Neural cell (in vitro differentiated cells): ENCODE data around the gene MAP3K20. TPM values are rescaled to one million over a fixed set of nuclear protein-coding genes. Genes with fewer than 3 reads are reported as not detected.
"Not testable (repeated sequence)": the region's sequence is repeated elsewhere in the genome, so short reads cannot be mapped to it uniquely, and the experiment has no call there.

ENCODE experiments used
- H2AFZ ChIP-seq: fragments of 200-600, 300-800 bp; sonication (generic), shearing (Covaris generic); 2 replicates; pipeline ENCODE4 v1.6.0; 2014; ENCODE audit warnings: low read depth, mild to moderate bottlenecking, antibody characterized with exemption, low read length, moderate library complexity
- H3F3A ChIP-seq: fragments of 200-600 bp; shearing (Covaris generic); 2 replicates; pipeline ENCODE4 v1.6.1; 2016; ENCODE audit warnings: mild to moderate bottlenecking, moderate library complexity, mixed read lengths, antibody characterized with exemption, low read length; ENCODE audit not compliant: insufficient read depth, poor library complexity, severe bottlenecking
- H3K27ac ChIP-seq: fragments of 200-600, 300-800 bp; sonication (generic), shearing (Covaris generic); 2 replicates; pipeline ENCODE4 v1.5.1; 2014; ENCODE audit warnings: mild to moderate bottlenecking, low read length, moderate library complexity
- H3K27me3 ChIP-seq: fragments of 300-800, 200-600 bp; sonication (generic), shearing (Covaris generic); 2 replicates; pipeline ENCODE4 v1.6.0; 2014; ENCODE audit warnings: mild to moderate bottlenecking, low read depth, low read length, moderate library complexity; ENCODE audit not compliant: insufficient read depth
- H3K36me3 ChIP-seq: fragments of 300-800, 200-600 bp; sonication (generic), shearing (Covaris generic); 2 replicates; pipeline ENCODE4 v1.5.1; 2014; ENCODE audit warnings: mild to moderate bottlenecking, antibody characterized with exemption, low read length, moderate library complexity; ENCODE audit not compliant: insufficient read depth
- H3K4me2 ChIP-seq: fragments of 300-800, 200-600 bp; sonication (generic), shearing (Covaris generic); 2 replicates; pipeline ENCODE4 v1.6.0; 2014; ENCODE audit warnings: mild to moderate bottlenecking, low read length
- H3K4me3 ChIP-seq: fragments of 300-800, 200-600 bp; sonication (generic), shearing (Covaris generic); 2 replicates; pipeline ENCODE4 v1.5.1; 2014; ENCODE audit warnings: mild to moderate bottlenecking, low read length, moderate library complexity
- H3K79me2 ChIP-seq: fragments of 200-600 bp; shearing (Covaris generic); replicated peaks from 2 replicates; pipeline ENCODE4 v1.6.0; 2014; ENCODE audit warnings: mild to moderate bottlenecking, low read length, moderate library complexity; ENCODE audit not compliant: insufficient read depth
- H3K9ac ChIP-seq: fragments of 300-800, 200-600 bp; sonication (generic), shearing (Covaris generic); 2 replicates; pipeline ENCODE4 v1.6.1; 2016; ENCODE audit warnings: mild to moderate bottlenecking, low read length, mixed read lengths
- H3K9me2 ChIP-seq: fragments of 200-600 bp; shearing (Covaris generic); 2 replicates; pipeline ENCODE4 v1.6.1; 2016; ENCODE audit warnings: mild to moderate bottlenecking, low read length, mixed read lengths; ENCODE audit not compliant: insufficient read depth
- H3K9me3 ChIP-seq: fragments of 200-600, 300-800 bp; sonication (generic), shearing (Covaris generic); 2 replicates; pipeline ENCODE4 v1.6.1; 2016; ENCODE audit warnings: mild to moderate bottlenecking, mixed run types, low read length, moderate library complexity, mixed read lengths
- H4K20me1 ChIP-seq: fragments of 200-600 bp; shearing (Covaris generic); 2 replicates; pipeline ENCODE4 v1.6.1; 2016; ENCODE audit warnings: mild to moderate bottlenecking, mixed run types; ENCODE audit not compliant: insufficient read depth
- CTCF ChIP-seq: fragments of 450-650 bp; IDR thresholded peaks from 2 replicates; pipeline ENCODE4 v1.5.1; 2014; ENCODE audit warnings: antibody characterized with exemption, mild to moderate bottlenecking, moderate library complexity; ENCODE audit not compliant: poor library complexity, severe bottlenecking
- EP300 ChIP-seq: fragments of 450-650 bp; conservative IDR thresholded peaks from 2 replicates; pipeline ENCODE4 v1.6.1; 2014; ENCODE audit warnings: antibody characterized with exemption, mild to moderate bottlenecking, moderate library complexity; ENCODE audit not compliant: poor library complexity, severe bottlenecking
- EZH2 ChIP-seq: fragments of 200-600, 300-800 bp; shearing (Covaris generic), sonication (generic); IDR thresholded peaks from 2 replicates; pipeline ENCODE4 v1.6.1; 2014; ENCODE audit warnings: antibody characterized with exemption, low read length, borderline replicate concordance, mild to moderate bottlenecking; ENCODE audit not compliant: insufficient read depth, poor library complexity, severe bottlenecking
- MXI1 ChIP-seq: fragments of 450-650 bp; conservative IDR thresholded peaks from 2 replicates; pipeline ENCODE4 v1.6.1; 2014; ENCODE audit warnings: antibody characterized with exemption, mild to moderate bottlenecking; ENCODE audit not compliant: poor library complexity, severe bottlenecking
- POLR2AphosphoS5 ChIP-seq: IDR thresholded peaks from 2 replicates; pipeline ENCODE4 v1.6.1; 2012
- RAD21 ChIP-seq: fragments of 450-650 bp; conservative IDR thresholded peaks from 2 replicates; pipeline ENCODE4 v1.6.1; 2014; ENCODE audit warnings: antibody characterized with exemption, mild to moderate bottlenecking, moderate library complexity
- REST ChIP-seq: IDR thresholded peaks from 2 replicates; pipeline ENCODE4 v1.6.1; 2012; ENCODE audit warnings: borderline replicate concordance
- SMC3 ChIP-seq: fragments of 450-650 bp; conservative IDR thresholded peaks from 2 replicates; pipeline ENCODE4 v1.6.1; 2014; ENCODE audit warnings: antibody characterized with exemption, mild to moderate bottlenecking, moderate library complexity; ENCODE audit not compliant: poor library complexity
- TAF1 ChIP-seq: IDR thresholded peaks from 2 replicates; pipeline ENCODE4 v1.6.1; 2012; ENCODE audit warnings: low read depth
- polyA plus RNA-seq: library from polyadenylated mRNA; depleted of rRNA; stranded (reverse); fragments of >200 nt; gene quantifications from 2 replicates; pipeline ENCODE4 v1.2.3, GENCODE V29; 2014

MAP3K20 gene
- polyA plus RNA-seq, 1 donor from 2014 or later, result 0.48 TPM

GRCh38 chr2:173299764-173300163 lies 224.1 kb downstream of the MAP3K20 start:
- no peaks in the 10 kb centered on the region for H3K27me3 ChIP-seq
- no peaks in the 10 kb centered on the region for H3K36me3 ChIP-seq
- H4K20me1 ChIP-seq, result no peaks in the 10 kb centered on the region
- H3K9ac ChIP-seq, result no peak overlapping the region
- H3K79me2 ChIP-seq, result no peaks in the 10 kb centered on the region
- peaks cover 14% of the 10 kb centered on the region for H3K9me3 ChIP-seq
- no peak overlapping the region for H2AFZ ChIP-seq
- H3F3A ChIP-seq, result no peaks in the 10 kb centered on the region
- H3K4me3 ChIP-seq, result no peak overlapping the region
- H3K27ac ChIP-seq, result no peak overlapping the region
- no peak for TF ChIP-seq SMC3
- TF ChIP-seq MXI1, result no peak
- no peak for TF ChIP-seq POLR2AphosphoS5
- TF ChIP-seq TAF1, result no peak
- no peak for TF ChIP-seq CTCF
- TF ChIP-seq RAD21, result no peak
- no peak for TF ChIP-seq EZH2
- no peak for TF ChIP-seq REST
- TF ChIP-seq EP300, result no peak
- H3K4me2 ChIP-seq, result no peak overlapping the region
- H3K9me2 ChIP-seq, result no peaks in the 10 kb centered on the region

GRCh38 chr2:173300458-173300857 lies 224.8 kb downstream of the MAP3K20 start:
- H3K27ac ChIP-seq, result no peak overlapping the region
- peaks cover 14% of the 10 kb centered on the region for H3K9me3 ChIP-seq
- no peaks in the 10 kb centered on the region for H3K36me3 ChIP-seq
- H3K27me3 ChIP-seq, result no peaks in the 10 kb centered on the region
- H3K4me2 ChIP-seq, result no peak overlapping the region
- no peaks in the 10 kb centered on the region for H3K79me2 ChIP-seq
- H2AFZ ChIP-seq, result no peak overlapping the region
- TF ChIP-seq EZH2 (no peak), TAF1 (no peak), POLR2AphosphoS5 (no peak), MXI1 (no peak), SMC3 (no peak), RAD21 (no peak), CTCF (no peak), REST (no peak)
- no peaks in the 10 kb centered on the region for H3K9me2 ChIP-seq
- no peak overlapping the region for H3K4me3 ChIP-seq
- H4K20me1 ChIP-seq, result no peaks in the 10 kb centered on the region
- no peaks in the 10 kb centered on the region for H3F3A ChIP-seq
- H3K9ac ChIP-seq, result no peak overlapping the region

GRCh38 chr2:173301549-173301948 lies 225.9 kb downstream of the MAP3K20 start:
- not testable (repeated sequence) for H3K9ac ChIP-seq, H3F3A ChIP-seq, H4K20me1 ChIP-seq, H3K79me2 ChIP-seq, H3K27me3 ChIP-seq, H3K27ac ChIP-seq, H3K4me2 ChIP-seq, H2AFZ ChIP-seq, H3K4me3 ChIP-seq, H3K9me2 ChIP-seq, H3K36me3 ChIP-seq
- H3K9me3 ChIP-seq, result peaks cover 12% of the 10 kb centered on the region
